ENCODE measurements around the gene DMGDH.

GRCh38 chr5:78979909-78980308 is 89.6 kb downstream of the DMGDH start:
- no peak for TF ChIP-seq CTCF (IDR thresholded peaks at IDR 0.05; ENCODE audit: borderline replicate concordance, extremely low read depth, low read length, poor library complexity, severe bottlenecking)
- no peak for TF ChIP-seq EZH2 (IDR thresholded peaks at IDR 0.05; ENCODE audit: borderline replicate concordance, low read depth, low read length, severe bottlenecking)

All from DND-41 (cell line).